AG04450 (cell line): ENCODE results near the gene CDH18. TPM values are rescaled to one million over a fixed set of nuclear protein-coding genes. Genes with fewer than 3 reads are reported as not detected.

Experiments
- CTCF ChIA-PET: fragments of 300-600, 350-600 bp; formaldehyde crosslinking; extraction: SDS; loops from one replicate; lab custom pipeline; 2022; ENCODE audit warnings: antibody characterized with exemption, inconsistent platforms; lab: Charles Lee
- POLR2A ChIA-PET: fragments of 350-600 bp; formaldehyde crosslinking; extraction: SDS; loops from one replicate; lab custom pipeline; 2021; ENCODE audit warnings: antibody characterized with exemption, inconsistent platforms; lab: Yijun Ruan, JAX
- DNase-seq: peaks from one replicate; pipeline ENCODE4 v3.0.0-alpha.2; 2011; ENCODE audit warnings: low read depth, low spot score
- H3K27ac ChIP-seq: one replicate; pipeline ENCODE4 v1.5.1; 2012; ENCODE audit warnings: low read depth, low read length, control low read depth
- H3K27me3 ChIP-seq: one replicate; pipeline ENCODE4 v1.6.0; 2012; ENCODE audit warnings: low read length; ENCODE audit not compliant: control insufficient read depth, insufficient read depth
- H3K4me3 ChIP-seq: 2 replicates; pipeline ENCODE4 v1.5.1; 2011; ENCODE audit warnings: mild to moderate bottlenecking, low read depth, low read length, control low read depth
- H3K9me3 ChIP-seq: 2 replicates; pipeline ENCODE4 v1.5.1; 2012; ENCODE audit warnings: low read length; ENCODE audit not compliant: control insufficient read depth, insufficient read depth
- polyA plus RNA-seq: library from polyadenylated mRNA; depleted of rRNA; stranded (reverse); fragments of >200 nt; gene quantifications from 2 replicates; pipeline ENCODE4 v1.2.3, GENCODE V29; 2011
- TF ChIP-seq, protein P1 (sequence below): IDR thresholded peaks from 2 replicates; pipeline ENCODE4 v1.5.1; 2011; ENCODE audit warnings: low read depth, low read length, control low read depth, inconsistent platforms

The CDH18 gene
- polyA plus RNA-seq, 1 experiment: 0.19 TPM

DNA sequence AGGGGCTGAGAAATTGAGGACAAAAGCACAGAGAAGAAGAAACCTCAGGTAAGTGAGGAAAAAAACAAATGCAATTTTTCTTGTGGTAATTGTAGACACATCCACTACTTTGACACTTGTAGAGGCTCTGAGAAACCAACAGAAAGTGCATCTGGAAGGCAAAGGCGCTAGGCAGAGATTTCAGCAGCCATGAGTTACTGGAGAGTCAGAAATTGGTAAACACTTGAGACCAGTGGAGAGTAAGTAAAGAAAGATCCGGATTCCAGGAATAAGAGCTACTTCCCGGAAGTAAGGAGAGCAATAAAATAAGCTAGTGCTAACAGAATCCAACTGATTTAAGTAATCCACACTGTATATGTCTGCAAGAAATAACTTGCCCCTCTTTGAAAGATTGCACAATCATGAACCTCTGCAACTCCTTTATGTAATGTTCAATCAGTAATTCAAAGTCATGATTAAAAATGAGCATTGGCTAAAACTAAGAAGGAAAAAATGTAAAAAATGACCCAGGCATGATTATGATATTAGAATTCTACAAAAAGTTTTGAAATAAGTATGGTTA is 382.1 kb downstream of the CDH18 start:
- no peak overlapping the region for H3K4me3 ChIP-seq
- no peak for DNase-seq
- ChIA-PET CTCF (no interaction called here), POLR2A (no interaction called here)
- peaks cover 4% of the 10 kb centered on the region; the same call in 1 of the 2 replicates for H3K9me3 ChIP-seq
- H3K27me3 ChIP-seq: no peaks in the 10 kb centered on the region
- H3K27ac ChIP-seq: no peak overlapping the region
- TF ChIP-seq, protein P1, sequence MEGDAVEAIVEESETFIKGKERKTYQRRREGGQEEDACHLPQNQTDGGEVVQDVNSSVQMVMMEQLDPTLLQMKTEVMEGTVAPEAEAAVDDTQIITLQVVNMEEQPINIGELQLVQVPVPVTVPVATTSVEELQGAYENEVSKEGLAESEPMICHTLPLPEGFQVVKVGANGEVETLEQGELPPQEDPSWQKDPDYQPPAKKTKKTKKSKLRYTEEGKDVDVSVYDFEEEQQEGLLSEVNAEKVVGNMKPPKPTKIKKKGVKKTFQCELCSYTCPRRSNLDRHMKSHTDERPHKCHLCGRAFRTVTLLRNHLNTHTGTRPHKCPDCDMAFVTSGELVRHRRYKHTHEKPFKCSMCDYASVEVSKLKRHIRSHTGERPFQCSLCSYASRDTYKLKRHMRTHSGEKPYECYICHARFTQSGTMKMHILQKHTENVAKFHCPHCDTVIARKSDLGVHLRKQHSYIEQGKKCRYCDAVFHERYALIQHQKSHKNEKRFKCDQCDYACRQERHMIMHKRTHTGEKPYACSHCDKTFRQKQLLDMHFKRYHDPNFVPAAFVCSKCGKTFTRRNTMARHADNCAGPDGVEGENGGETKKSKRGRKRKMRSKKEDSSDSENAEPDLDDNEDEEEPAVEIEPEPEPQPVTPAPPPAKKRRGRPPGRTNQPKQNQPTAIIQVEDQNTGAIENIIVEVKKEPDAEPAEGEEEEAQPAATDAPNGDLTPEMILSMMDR: no peak

DNA sequence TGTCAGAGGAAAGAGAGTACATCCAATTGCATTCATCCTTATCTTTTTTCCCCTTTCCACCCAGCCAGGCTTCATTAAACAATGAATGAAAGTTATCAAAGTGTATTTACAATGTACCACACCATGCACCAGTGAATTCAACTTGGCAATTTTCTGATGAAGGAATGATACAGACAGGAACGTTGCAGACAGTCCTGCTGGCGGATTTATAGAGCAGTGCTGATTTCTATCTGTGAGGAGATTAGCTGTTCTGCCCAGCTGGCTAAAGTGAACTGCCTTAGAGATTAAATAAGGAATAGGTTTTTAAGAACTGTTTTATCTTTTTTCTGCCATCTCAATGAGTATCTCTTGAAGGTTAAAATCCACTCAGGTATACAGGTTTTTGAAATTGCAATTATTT is 403.9 kb downstream of the CDH18 start:
- no peak overlapping the region for H3K27ac ChIP-seq
- ChIA-PET POLR2A (no interaction called here), CTCF (no interaction called here)

DNA sequence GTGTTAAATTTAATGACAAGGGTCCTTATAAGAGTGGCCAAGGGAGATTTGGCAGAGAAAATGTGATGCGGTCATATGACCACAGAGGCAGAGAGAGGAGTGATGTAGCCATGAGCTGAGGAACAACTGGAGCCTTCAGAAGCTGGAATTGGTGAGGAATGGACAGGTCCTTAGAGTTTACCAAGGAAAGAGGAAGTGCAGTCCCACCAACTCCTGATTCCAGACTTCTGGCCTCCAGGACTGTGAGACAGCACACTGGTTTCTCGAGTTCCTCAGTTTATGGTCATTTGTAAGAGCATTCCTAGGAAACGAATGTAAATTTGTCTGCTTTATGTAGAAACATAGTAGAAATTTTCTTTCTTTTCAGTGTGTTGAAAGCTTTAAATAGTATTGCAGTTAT is 410.1 kb downstream of the CDH18 start:
- ChIA-PET POLR2A (no interaction called here), CTCF (no interaction called here)
- TF ChIP-seq, protein P1: no peak
- no peaks in the 10 kb centered on the region; the same call in 1 of the 2 replicates for H3K9me3 ChIP-seq
- no peak for DNase-seq
- H3K27ac ChIP-seq: no peak overlapping the region
- no peak overlapping the region for H3K4me3 ChIP-seq
- no peaks in the 10 kb centered on the region for H3K27me3 ChIP-seq

More for the DNA sequence above, 403.9 kb downstream of the CDH18 start:
- DNase-seq: no peak
- TF ChIP-seq, protein P1: no peak
- no peaks in the 10 kb centered on the region for H3K9me3 ChIP-seq
- no peak overlapping the region for H3K4me3 ChIP-seq
- H3K27me3 ChIP-seq: no peaks in the 10 kb centered on the region

DNA sequence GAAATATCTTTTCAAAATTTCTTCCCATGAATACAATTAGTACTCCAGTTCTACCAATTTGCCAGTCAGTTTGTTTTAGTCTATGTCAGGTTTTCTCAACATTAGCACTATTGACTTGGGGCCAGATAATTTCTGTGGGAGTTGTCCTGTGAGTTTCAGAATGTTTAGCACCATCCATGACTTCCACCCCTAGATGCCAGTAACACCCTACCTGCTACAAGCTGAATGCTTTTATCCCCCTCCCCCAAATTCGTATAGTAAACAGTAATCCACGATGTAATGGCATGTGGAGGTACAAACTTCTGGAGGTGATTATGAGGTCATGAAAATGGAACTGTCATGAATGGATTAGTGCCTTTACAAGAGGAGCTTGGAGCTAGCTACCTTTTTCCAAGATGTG is 420.0 kb downstream of the CDH18 start:
- Histone ChIP-seq H3K9me3 (peaks cover 17% of the 10 kb centered on the region), H3K27ac (no peak overlapping the region), H3K4me3 (no peak overlapping the region), H3K27me3 (no peaks in the 10 kb centered on the region)
- DNase-seq: no peak
- TF ChIP-seq, protein P1: no peak
- ChIA-PET POLR2A (no interaction called here), CTCF (no interaction called here)

DNA sequence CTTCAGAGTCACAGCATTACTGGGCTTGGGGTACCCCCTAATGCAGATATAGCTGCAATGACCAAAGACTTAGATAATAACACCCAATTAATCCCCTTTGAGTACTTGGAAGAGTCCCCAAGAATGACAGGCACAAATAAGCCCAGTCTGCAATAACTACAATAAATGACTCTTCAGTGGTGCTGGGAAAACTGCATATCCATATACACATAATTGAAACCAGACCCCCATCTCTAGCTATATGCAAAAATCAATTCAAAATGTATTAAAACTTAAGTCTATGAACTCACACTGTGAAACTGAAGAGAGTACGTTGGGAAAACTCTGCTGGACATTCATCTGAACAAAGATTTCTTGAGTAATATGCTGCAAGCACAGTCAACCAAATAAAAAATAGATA is 422.5 kb downstream of the CDH18 start:
- ChIA-PET CTCF (no interaction called here), POLR2A (no interaction called here)
- no peak overlapping the region for H3K4me3 ChIP-seq
- no peak for DNase-seq
- no peak overlapping the region for H3K27ac ChIP-seq
- H3K27me3 ChIP-seq: no peaks in the 10 kb centered on the region
- H3K9me3 ChIP-seq: peaks cover 17% of the 10 kb centered on the region
- TF ChIP-seq, protein P1: no peak
